ENCODE data around the gene CUL1. TPM values are rescaled to one million over a fixed set of nuclear protein-coding genes. Genes with fewer than 3 reads are reported as not detected.

CUL1 gene
- total and polyA plus RNA-seq, 2 donors (not counting 3 experiments of a cell fraction or from before 2014, with no cell fraction given) = 25.7 to 50.2 TPM

DNA sequence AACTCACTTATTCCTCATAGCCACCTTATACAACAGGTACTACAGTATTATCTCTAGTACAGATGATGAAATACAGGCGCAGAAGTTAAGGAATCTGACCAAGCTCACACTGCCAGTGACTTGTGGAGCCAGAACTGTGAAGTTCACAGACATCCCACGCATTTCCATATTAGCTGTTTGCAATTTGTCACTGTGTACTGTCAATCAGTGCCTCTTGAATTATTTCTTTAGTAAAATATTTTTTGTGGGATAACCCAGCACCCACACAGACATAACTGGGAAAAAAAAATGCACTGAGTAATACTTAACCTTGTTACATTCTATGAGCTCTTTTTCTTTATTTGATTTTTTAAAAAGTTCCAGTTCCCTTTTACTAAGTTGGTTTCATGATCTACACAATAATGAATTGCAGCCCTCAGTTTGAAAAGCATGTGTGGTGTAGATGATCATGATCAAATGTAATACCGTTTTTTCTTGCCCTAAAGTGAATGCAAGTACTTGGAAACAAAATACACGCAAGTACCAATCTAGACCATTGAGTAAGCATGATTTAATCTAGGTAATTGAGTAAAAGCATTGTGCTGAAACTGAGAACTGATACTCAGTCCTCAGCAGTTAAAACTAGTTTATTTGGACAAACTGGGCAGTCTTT is 14.1 kb downstream of the CUL1 start:
- TF ChIP-seq POLR2AphosphoS5 (IDR thresholded peaks at IDR 0.05; ENCODE audit: insufficient read depth, low read depth, low read length) (no peak), FOS (IDR thresholded peaks at IDR 0.05; ENCODE audit: borderline replicate concordance, insufficient read depth, low read length) (no peak), EZH2 (IDR thresholded peaks at IDR 0.05; ENCODE audit: borderline replicate concordance, low read depth, low read length, severe bottlenecking) (no peak), JUN (IDR thresholded peaks at IDR 0.05; ENCODE audit: borderline replicate concordance, insufficient read depth, insufficient read length, low read depth) (no peak), MYC (IDR thresholded peaks at IDR 0.05; ENCODE audit: low read depth, low read length) (no peak), POLR2A (IDR thresholded peaks at IDR 0.05; ENCODE audit: low read depth, low read length) (no peak)
- TF ChIP-seq, protein P1, sequence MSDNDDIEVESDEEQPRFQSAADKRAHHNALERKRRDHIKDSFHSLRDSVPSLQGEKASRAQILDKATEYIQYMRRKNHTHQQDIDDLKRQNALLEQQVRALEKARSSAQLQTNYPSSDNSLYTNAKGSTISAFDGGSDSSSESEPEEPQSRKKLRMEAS (IDR thresholded peaks at IDR 0.05; ENCODE audit: insufficient read depth, insufficient read length) = no peak
- H3K27me3 ChIP-seq (ENCODE audit: control insufficient read depth in 2 of 2, insufficient read depth in 2 of 2, low read length in 2 of 2) = no peaks in the 10 kb centered on the region
- peaks cover 100% of the 10 kb centered on the region for H3K79me2 ChIP-seq (ENCODE audit: control insufficient read depth, insufficient read depth, low read length)
- no peak overlapping the region for H2AFZ ChIP-seq (ENCODE audit: low read depth, low read length)
- dilution Hi-C loops (cut with MboI; ENCODE audit: extremely low pct_ligation_motif_present, low sequenced_read_pairs) (no loop called here), intact Hi-C loops (cut with micrococcal nuclease) (no loop called here)
- no TSS peak for BruUV-seq (replicated peaks)
- H3K4me2 ChIP-seq (ENCODE audit: insufficient read depth, low read length) = no peak overlapping the region
- POLR2A ChIA-PET = no interaction called here
- no peaks in the 10 kb centered on the region for H3K9me3 ChIP-seq (replicated peaks; ENCODE audit: control insufficient read depth, insufficient read depth, low read length)
- H3K27ac ChIP-seq (ENCODE audit: insufficient read depth, low read depth, low read length) = no peak overlapping the region
- H3K4me1 ChIP-seq (ENCODE audit: control insufficient read depth, extremely low read depth, insufficient read depth, low read length) = no peaks in the 10 kb centered on the region
- H3K4me3 ChIP-seq (replicated peaks in 1 of 3; ENCODE audit: insufficient read depth in 1 of 3, low read depth in 1 of 3, low read length in 3 of 3) = no peak overlapping the region
- CTCF ChIA-PET = interaction anchor here (0.7 to 1.1 kb wide), 2 partner anchors 10 to 40 kb away, joined by 3 read pairs; no protein-coding TSS in a partner anchor
- H4K20me1 ChIP-seq (replicated peaks; ENCODE audit: control insufficient read depth, extremely low read depth, insufficient read depth, low read length) = peaks cover 19% of the 10 kb centered on the region
- no peaks in the 10 kb centered on the region for H3K36me3 ChIP-seq (ENCODE audit: control insufficient read depth in 2 of 2, extremely low read depth in 1 of 2, insufficient read depth in 2 of 2, low read length in 2 of 2)
- H3K9ac ChIP-seq (replicated peaks; ENCODE audit: extremely low read depth, insufficient read depth, low read length) = no peak overlapping the region
- no peaks in the 10 kb centered on the region for H3K9me1 ChIP-seq (replicated peaks; ENCODE audit: control insufficient read depth, extremely low read depth, insufficient read depth, low read length)
- DNase-seq (ENCODE audit: low read depth, low spot score) (no peak), FAIRE-seq (no peak)

DNA sequence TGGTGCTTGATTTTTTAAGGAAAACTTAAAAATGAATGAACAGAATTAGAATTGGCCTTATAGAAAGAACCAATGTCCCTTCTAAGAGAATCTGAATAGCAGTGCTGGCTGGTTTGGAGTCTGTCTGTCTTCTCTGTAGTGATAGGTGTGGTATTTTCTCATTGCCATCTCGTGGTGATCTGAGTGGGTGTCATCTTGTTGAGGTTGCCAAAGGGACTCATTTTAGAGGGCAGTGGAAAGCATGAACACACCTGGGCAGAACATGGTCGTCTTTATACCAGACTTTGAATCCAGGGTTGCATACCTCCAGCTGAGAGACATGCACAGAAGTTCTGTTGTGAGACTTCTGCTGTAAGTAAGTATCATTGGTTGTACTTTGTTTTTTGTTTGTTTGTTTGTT is 15.8 kb downstream of the CUL1 start:
- TF ChIP-seq FOS (IDR thresholded peaks at IDR 0.05; ENCODE audit: borderline replicate concordance, insufficient read depth, low read length) (no peak), MYC (IDR thresholded peaks at IDR 0.05; ENCODE audit: low read depth, low read length) (no peak), POLR2A (IDR thresholded peaks at IDR 0.05; ENCODE audit: low read depth, low read length) (no peak)
- POLR2A ChIA-PET = no interaction called here
- Histone ChIP-seq H3K4me3 (replicated peaks in 1 of 3; ENCODE audit: insufficient read depth in 1 of 3, low read depth in 1 of 3, low read length in 3 of 3) (no peak overlapping the region), H3K9me3 (replicated peaks; ENCODE audit: control insufficient read depth, insufficient read depth, low read length) (no peaks in the 10 kb centered on the region), H3K79me2 (ENCODE audit: control insufficient read depth, insufficient read depth, low read length) (peaks cover 100% of the 10 kb centered on the region), H3K9ac (replicated peaks; ENCODE audit: extremely low read depth, insufficient read depth, low read length) (no peak overlapping the region), H3K9me1 (replicated peaks; ENCODE audit: control insufficient read depth, extremely low read depth, insufficient read depth, low read length) (no peaks in the 10 kb centered on the region), H3K36me3 (ENCODE audit: control insufficient read depth in 2 of 2, extremely low read depth in 1 of 2, insufficient read depth in 2 of 2, low read length in 2 of 2) (no peaks in the 10 kb centered on the region), H2AFZ (ENCODE audit: low read depth, low read length) (no peak overlapping the region), H3K4me1 (ENCODE audit: control insufficient read depth, extremely low read depth, insufficient read depth, low read length) (no peaks in the 10 kb centered on the region), H3K4me2 (ENCODE audit: insufficient read depth, low read length) (no peak overlapping the region), H4K20me1 (replicated peaks; ENCODE audit: control insufficient read depth, extremely low read depth, insufficient read depth, low read length) (peaks cover 24% of the 10 kb centered on the region), H3K27ac (ENCODE audit: insufficient read depth, low read depth, low read length) (no peak overlapping the region), H3K27me3 (ENCODE audit: control insufficient read depth in 2 of 2, insufficient read depth in 2 of 2, low read length in 2 of 2) (no peaks in the 10 kb centered on the region)
- FAIRE-seq (no peak), DNase-seq (ENCODE audit: low read depth, low spot score) (no peak)
- CTCF ChIA-PET = interaction anchor here (0.9 kb wide), 1 partner anchor 93 kb away, joined by 4 read pairs; no protein-coding TSS in a partner anchor
- intact Hi-C loops (cut with micrococcal nuclease) = no loop called here
- no TSS peak for BruUV-seq (replicated peaks)
- dilution Hi-C loops (cut with MboI; ENCODE audit: extremely low pct_ligation_motif_present, low sequenced_read_pairs) = no loop called here
